ENCODE data around the gene DNAJC8.
A peak's percentile ranks its signal among the peaks of the same experiment; 100 is the strongest.

Gene DNAJC8

DNA sequence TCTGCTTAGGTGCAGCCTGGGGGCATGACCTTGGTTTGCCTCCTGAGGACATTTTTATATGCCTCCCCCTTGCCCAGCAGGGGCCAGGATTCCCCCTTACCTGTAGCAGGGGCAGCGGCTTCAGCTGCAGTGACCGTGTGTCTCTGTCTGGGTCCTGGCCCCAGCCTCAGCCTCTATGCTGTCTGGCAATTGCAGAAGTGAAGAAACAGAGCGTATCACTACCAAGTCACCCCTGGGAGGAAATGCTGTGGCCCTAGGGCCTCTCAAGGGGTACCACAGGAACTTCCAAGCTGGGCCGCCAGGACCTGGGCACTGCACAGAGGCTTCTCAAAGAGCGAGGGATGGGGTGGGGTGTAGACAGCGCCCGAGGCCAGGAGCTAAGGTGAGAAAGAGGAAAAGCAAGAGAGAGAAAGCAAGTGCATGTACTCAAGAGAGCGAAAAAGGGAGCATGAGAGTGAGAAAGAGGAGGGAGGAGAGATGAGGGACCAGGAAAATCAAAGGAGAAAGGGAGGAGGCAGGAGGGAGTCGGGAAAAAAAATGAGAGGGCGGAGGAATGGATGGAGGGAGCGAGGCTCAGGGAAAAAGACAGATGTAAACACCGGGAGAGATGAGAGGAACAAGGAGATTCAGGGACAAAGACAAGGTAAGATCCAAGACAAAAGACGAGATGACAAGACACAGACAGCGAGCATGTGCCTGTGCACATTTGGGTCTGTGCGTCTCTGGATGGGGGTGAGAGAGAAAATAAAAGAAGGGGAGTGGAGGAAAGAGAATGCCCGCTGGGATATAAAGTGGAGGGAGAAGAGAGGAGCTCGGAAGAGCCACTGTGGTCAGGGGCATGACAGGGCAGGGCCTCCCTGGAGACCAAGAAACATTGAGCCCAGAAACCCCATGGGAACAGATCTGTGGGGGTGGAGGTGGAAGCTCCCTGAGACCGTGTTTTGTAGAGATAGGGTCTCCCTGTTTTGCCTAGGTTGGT is 56.0 kb downstream of the DNAJC8 start, which contains the start of gene PTAFR:
TSS of gene PTAFR (minus strand) at position 199 of the 979 bp plus-strand sequence. CDS start 25,669 bp downstream, outside the sequence.
- TF ChIP-seq, protein P1, sequence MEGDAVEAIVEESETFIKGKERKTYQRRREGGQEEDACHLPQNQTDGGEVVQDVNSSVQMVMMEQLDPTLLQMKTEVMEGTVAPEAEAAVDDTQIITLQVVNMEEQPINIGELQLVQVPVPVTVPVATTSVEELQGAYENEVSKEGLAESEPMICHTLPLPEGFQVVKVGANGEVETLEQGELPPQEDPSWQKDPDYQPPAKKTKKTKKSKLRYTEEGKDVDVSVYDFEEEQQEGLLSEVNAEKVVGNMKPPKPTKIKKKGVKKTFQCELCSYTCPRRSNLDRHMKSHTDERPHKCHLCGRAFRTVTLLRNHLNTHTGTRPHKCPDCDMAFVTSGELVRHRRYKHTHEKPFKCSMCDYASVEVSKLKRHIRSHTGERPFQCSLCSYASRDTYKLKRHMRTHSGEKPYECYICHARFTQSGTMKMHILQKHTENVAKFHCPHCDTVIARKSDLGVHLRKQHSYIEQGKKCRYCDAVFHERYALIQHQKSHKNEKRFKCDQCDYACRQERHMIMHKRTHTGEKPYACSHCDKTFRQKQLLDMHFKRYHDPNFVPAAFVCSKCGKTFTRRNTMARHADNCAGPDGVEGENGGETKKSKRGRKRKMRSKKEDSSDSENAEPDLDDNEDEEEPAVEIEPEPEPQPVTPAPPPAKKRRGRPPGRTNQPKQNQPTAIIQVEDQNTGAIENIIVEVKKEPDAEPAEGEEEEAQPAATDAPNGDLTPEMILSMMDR (IDR thresholded peaks at IDR 0.05; ENCODE audit: low read depth, low read length, missing control alignments): no peak
- DNase-seq: no peak
- no peaks in the 10 kb centered on the region for H3K36me3 ChIP-seq (replicated peaks)
- in situ Hi-C loops (cut with HindIII; ENCODE audit: low pct_ligation_motif_present, low sequenced_read_pairs): no loop called here
- H3K27me3 ChIP-seq (replicated peaks): no peaks in the 10 kb centered on the region
- no peak within 1 kb of the TSS for H3K27ac ChIP-seq
- H3K4me3 ChIP-seq (ENCODE audit: low read depth, low read length): no peak within 1 kb of the TSS

DNA sequence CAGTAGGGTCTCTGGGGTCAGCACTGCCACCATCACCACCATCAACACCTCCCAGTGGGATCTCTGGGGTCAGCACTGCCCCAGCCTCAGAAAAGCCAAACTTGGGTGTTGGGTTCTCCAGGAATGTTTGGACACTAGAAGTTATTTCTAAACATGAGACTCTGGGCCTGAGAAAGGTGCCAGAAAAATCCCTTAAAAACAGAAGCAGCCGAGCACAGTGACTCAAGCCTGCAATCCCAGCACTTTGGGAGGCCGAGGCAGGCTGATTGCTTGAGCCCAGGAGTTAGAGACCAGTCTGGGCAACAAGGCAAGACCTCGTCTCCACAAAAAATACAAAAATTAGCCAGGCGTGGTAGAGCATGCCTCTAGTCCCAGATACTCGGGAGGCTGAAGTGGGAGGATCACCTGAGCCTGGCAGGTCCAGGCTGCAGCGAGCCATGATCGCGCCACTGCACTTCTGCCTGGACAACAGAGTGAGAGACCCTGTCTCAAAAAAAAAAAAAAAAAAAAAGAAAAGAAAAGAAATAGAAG is 56.8 kb downstream of the DNAJC8 start:
- in situ Hi-C loops (cut with HindIII; ENCODE audit: low pct_ligation_motif_present, low sequenced_read_pairs): no loop called here
- DNase-seq: no peak
- TF ChIP-seq, protein P1 (IDR thresholded peaks at IDR 0.05; ENCODE audit: low read depth, low read length, missing control alignments): no peak
- no peaks in the 10 kb centered on the region for H3K27me3 ChIP-seq (replicated peaks)
- H3K4me3 ChIP-seq (ENCODE audit: low read depth, low read length): no peak overlapping the region
- no peak overlapping the region for H3K27ac ChIP-seq
- H3K36me3 ChIP-seq (replicated peaks): no peaks in the 10 kb centered on the region

DNA sequence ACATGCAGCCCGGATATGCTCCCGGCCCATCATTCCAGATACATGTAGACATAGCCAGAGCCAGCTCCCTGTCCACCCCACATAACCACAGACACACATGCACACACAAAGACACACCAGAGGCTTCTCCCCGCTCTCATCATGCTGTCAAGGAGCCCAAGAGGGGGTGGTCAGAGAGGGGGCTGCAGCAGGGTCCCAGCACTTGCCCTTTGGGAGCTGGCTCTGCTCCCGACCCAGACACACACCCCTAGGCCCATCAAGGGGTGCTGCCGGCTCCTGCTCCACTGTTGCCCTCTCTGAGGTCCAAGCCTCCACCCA is 58.9 kb downstream of the DNAJC8 start:
- H3K27ac ChIP-seq: no peak overlapping the region
- DNase-seq: peak; percentile 20
- H3K36me3 ChIP-seq (replicated peaks): no peaks in the 10 kb centered on the region
- H3K27me3 ChIP-seq (replicated peaks): no peaks in the 10 kb centered on the region
- H3K4me3 ChIP-seq (ENCODE audit: low read depth, low read length): no peak overlapping the region
- TF ChIP-seq, protein P1 (IDR thresholded peaks at IDR 0.05; ENCODE audit: low read depth, low read length, missing control alignments): no peak
- in situ Hi-C loops (cut with HindIII; ENCODE audit: low pct_ligation_motif_present, low sequenced_read_pairs): no loop called here

DNA sequence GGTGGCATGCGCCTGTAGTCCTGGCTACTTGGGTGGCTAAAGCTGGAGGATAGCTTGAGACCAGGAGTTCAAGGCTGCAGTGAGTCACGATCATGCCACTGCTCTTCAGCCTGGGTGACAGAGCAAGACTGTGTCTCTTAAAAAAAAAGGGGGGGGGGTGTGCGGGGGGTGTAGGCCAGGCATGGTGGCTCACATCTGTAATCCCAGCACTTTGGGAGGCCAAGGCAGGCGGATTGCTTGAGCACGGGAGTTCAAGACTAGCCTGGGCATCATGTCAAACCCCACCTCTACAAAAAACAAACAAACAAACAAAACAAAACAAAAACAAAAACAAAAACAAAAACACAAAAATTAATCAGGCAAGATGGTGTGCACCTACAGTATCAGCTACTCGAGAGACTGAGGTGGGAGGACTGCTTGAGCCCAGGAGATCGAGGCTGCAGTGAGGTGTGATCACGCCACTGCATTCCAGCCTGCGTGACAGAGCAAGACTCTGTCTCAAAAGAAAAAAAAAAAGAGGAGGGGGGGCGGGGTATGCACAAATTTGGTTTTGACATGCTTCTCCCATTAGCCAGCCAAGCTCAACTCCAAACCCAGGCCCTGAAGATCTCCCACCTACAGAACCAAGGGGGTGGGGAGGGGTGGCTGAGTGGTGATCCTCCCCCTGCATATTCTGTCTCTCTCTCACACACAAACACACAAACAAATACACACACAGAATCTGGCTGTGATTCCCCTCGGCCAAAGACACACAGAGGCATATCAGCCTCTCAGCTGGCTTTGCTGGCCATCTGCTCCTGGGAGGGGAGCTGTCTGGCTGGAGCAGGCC is 59.5 kb downstream of the DNAJC8 start:
- TF ChIP-seq, protein P1 (IDR thresholded peaks at IDR 0.05; ENCODE audit: low read depth, low read length, missing control alignments): no peak
- H3K27ac ChIP-seq: no peak overlapping the region
- in situ Hi-C loops (cut with HindIII; ENCODE audit: low pct_ligation_motif_present, low sequenced_read_pairs): no loop called here
- no peak overlapping the region for H3K4me3 ChIP-seq (ENCODE audit: low read depth, low read length)
- DNase-seq: no peak
- H3K27me3 ChIP-seq (replicated peaks): no peaks in the 10 kb centered on the region
- H3K36me3 ChIP-seq (replicated peaks): no peaks in the 10 kb centered on the region

DNA sequence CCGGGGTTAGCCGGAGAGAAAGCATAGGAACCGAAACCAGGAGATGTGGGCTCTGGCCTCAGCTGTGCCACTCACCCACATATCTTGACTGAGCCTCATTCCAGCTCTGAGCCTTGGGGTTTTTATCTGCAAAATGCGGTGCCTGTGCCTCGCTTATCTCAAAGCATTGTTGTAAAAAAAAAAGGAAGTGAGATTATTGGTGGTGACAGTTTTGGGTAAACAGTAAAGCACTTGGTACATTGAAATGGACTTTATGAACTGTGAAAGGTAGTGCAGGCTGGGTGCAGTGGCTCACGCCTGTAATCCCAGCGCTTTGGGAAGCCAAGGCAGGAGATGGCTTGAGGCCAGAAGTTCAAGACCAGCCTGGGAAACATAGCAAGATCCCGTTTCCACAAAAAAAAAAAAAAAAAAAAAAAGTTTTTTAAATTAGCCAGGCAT is 60.1 kb downstream of the DNAJC8 start:
- H3K27ac ChIP-seq: no peak overlapping the region
- no peaks in the 10 kb centered on the region for H3K27me3 ChIP-seq (replicated peaks)
- in situ Hi-C loops (cut with HindIII; ENCODE audit: low pct_ligation_motif_present, low sequenced_read_pairs): no loop called here
- DNase-seq: no peak
- H3K36me3 ChIP-seq (replicated peaks): no peaks in the 10 kb centered on the region
- TF ChIP-seq, protein P1 (IDR thresholded peaks at IDR 0.05; ENCODE audit: low read depth, low read length, missing control alignments): no peak
- H3K4me3 ChIP-seq (ENCODE audit: low read depth, low read length): no peak overlapping the region

Data from brain microvascular endothelial cell (primary cell).